Measurements from ENCODE around the gene LCN1. TPM values are rescaled to one million over a fixed set of nuclear protein-coding genes. Genes with fewer than 3 reads are reported as not detected.

LCN1 gene
- total and polyA plus RNA-seq, 2 of the 8 experiments (the other 6 are each of a cell fraction or from before 2014, with no cell fraction given), result not detected

GRCh38 chr9:135522137-135522877 lies 1.1 kb downstream of the LCN1 start (continued):
- TF ChIP-seq CHD7 (IDR thresholded peaks at IDR 0.05; ENCODE audit: insufficient replicate concordance, low read length), result no peak
- no peak for TF ChIP-seq TAF1 (IDR thresholded peaks at IDR 0.05; ENCODE audit: low read depth, low read length)
- no peak for TF ChIP-seq GTF2F1 (IDR thresholded peaks at IDR 0.05; ENCODE audit: borderline replicate concordance, low read depth, low read length)
- no peak for TF ChIP-seq FOSL1 (IDR thresholded peaks at IDR 0.05; ENCODE audit: insufficient read depth, low read depth, low read length)
- TF ChIP-seq RBBP5 (IDR thresholded peaks at IDR 0.05; ENCODE audit: borderline replicate concordance, low read depth, low read length), result no peak

Measured in H1 (cell line).